H54 (cell line): Measurements from ENCODE around the gene NRG4.
"Not testable (repeated sequence)": the region's sequence is repeated elsewhere in the genome, so short reads cannot be mapped to it uniquely, and the experiment has no call there.

ENCODE experiments used
- DNase-seq: peaks from one replicate; pipeline ENCODE4 v3.0.0; 2011; ENCODE audit warnings: low spot score, mixed read lengths; ENCODE audit not compliant: insufficient read length
- FAIRE-seq: peaks from 3 replicates; lab custom pipeline; 2011; peaks lifted over from hg19 to GRCh38; lab: Jason Lieb, UNC
- POLR2A ChIP-seq: IDR thresholded peaks from 2 replicates; pipeline ENCODE4 v1.6.1; 2011; ENCODE audit warnings: low read depth, mild to moderate bottlenecking, low read length

Gene NRG4

GRCh38 chr15:76011627-76012551 lies at the start of gene NRG4:
NRG4 (minus strand) TSS chr15:76012424; CDS start chr15:76011230, 1,194 bp downstream.
- DNase-seq (no peak), FAIRE-seq (no peak)
- no peak for TF ChIP-seq POLR2A

DNA sequence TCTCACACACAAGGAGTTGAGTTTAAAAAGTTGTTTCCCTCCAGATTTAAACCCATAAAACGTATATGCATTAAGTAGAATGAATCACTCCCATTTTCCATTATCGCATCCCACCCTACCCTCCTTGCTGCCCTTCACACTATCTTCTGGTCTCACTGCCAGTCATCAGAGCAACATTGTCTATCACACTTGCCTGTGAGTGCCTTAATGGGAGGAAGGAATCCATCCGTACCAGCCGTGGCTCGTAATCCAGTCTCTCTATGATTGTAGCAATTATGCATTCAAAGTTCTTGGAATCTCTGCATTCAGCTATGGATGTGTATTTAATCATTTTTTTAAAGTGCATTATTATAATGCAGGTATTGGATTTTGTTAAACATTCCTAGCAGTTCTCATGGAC lies 49.5 kb upstream of the NRG4 start:
- DNase-seq (no peak), FAIRE-seq (no peak)
- TF ChIP-seq POLR2A = no peak

DNA sequence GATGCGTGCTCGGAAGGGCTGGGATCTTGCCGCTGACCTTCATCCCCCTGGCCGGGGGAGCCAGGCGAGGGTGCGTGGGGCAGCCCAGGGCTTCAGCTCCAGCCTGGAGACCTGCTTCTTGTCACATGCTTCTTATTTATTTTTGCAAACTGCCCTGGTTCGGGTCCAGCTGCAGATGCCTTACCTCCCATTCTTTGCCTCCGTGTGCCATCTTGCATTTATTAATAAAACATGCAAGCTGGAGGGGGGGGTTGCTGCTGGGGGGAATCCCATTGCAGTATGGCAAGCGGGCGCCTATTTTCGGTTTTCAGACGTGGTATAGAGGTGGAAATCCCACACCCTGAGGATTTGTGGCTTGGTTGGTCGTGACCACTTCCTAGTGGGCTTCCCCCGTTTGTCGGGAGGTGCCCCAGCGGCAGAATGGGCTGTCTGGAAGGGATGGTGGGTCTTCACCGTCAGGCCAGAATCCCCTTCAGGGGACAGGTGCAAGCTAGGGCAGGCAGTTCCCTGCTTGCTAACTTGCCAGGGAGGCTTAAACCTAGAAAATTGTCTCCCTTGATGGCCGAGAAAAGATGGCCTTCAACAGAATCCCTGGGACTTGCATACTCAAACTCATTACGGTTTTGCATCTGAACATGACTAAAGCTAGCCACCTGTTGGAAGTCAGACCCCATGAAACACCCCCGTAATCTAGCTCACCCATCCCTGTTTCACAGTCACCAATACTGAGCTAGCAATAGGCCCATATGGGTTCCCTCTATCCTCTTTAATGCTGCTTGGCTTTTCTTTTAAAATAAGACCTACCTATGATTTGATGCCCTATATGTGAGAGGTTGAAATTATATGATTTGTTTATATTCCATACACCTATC lies 48.1 kb upstream of the NRG4 start:
- TF ChIP-seq POLR2A = no peak
- DNase-seq (no peak), FAIRE-seq (no peak)

DNA sequence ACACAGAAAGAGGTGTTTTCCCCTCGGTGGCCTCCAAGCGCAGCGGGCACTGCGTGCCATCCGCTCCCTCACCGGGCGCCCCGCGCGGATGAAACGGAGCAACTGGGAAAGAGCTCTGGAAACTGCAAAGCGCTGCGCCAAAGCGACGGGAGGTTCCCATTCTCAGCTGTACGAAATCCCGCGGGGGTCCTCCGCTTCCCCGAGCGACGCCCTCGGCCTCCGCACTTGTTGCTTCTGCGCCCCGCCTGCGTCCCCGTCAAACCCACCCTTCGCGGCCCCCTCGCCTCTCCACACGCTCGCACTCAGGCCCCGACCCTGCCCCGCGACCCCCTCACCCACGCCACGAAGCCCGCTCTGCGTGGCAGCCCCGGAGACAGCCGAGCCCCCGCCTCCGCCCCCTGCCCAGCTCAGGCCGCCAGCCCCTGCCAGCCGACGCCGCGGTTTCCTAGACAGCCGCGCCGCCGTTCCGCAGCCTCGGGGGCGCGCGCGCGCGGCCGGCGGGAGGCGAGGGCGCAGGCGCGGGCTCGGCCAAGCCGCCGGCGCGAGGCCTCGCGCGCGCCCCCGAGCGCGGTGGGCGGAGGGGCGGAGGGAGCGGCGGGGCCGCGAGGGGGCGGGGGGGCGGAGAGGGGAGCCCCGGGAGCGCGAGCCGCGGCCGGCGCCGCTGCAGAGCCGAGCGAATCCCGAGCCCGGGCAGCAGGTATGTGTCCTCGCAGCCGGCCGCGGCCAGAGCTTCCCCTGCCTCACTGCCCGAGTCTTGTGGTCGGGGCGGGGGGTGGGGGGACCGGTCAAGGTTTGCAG lies 47.3 kb upstream of the NRG4 start, which contains the start of gene TMEM266:
TMEM266 (plus strand) TSS at position 666 of the 798 bp plus-strand sequence. CDS start 74,279 bp downstream, outside the sequence.
- peak; percentile 23 for DNase-seq
- FAIRE-seq = no peak
- TF ChIP-seq POLR2A = no peak

DNA sequence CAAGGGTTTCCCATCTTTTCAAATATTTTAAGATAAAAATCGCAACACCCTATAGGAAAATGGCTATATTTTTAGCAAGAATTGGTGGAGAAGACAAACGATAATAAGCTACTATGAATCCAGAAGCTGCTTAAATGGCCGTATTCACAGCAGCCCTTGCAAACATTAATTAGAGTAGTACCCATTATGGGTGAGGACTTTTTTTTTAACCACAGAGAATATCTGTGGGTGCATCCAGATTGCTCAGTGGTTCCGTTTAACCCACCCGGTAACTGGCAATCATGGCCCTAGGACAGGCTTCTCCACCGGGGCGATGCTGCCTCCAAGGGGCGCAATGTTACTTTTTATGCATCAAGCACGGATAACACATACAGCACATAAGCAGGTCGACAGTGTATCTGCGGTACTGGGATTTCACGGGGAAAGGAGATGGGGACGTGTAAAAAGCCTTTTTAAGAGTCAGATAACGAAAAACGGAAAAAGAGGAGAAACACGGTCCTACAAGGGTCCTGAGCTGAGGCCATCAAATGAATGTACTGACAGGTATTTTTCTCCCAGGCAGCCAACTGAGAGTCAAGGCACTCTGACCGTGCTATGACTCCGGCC lies 46.6 kb upstream of the NRG4 start:
- FAIRE-seq (no peak), DNase-seq (no peak)
- TF ChIP-seq POLR2A = no peak

GRCh38 chr15:76057332-76058000 lies 45.2 kb upstream of the NRG4 start:
- no peak for TF ChIP-seq POLR2A
- DNase-seq (no peak), FAIRE-seq (no peak)

DNA sequence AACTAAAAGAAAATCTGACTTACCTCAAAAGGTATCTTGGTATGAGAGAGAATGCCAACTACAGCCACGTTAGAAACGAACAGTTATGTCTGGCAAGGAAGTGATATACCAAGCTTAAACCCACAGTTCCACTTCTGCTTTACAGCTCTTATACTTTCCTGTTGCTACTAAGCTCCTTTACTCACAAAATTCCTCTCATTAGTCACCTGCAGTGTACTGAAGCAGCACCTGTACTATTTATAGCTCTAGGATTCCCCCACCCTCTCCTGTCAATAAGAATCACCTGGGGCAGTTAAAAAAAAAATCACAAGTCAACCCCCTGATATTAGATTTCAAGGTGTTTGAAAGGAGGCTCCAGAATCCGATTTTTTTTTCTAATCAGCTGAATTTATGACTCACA lies 44.7 kb upstream of the NRG4 start:
- FAIRE-seq (no peak), DNase-seq (no peak)
- TF ChIP-seq POLR2A = no peak

- DNase-seq, FAIRE-seq: not testable (repeated sequence)
Measured at GRCh38 chr15:76054201-76054600, 42.0 kb upstream of the NRG4 start.

- FAIRE-seq (no peak), DNase-seq (no peak)
- TF ChIP-seq POLR2A = no peak
Measured at GRCh38 chr15:76038512-76038911, 26.3 kb upstream of the NRG4 start.

DNA sequence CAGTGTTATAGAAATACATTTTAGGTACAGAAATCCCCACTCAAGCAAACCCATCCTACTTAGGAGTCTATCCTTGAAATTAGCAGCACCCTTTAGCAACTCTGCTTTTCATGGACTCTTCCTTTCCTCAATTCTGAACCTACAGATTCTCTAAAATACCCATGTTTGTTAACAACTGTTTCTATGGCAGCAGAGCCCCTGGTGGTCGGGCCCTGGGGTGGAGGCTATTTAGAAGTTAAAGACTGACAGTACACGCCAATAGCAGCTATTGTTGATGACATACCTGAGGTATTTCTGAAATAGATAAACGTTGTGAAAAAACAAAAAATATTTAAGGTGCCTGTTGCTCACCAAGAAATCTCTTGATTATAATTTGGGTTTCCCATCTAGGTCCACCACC lies 23.4 kb upstream of the NRG4 start:
- no peak for TF ChIP-seq POLR2A
- FAIRE-seq (no peak), DNase-seq (no peak)

DNA sequence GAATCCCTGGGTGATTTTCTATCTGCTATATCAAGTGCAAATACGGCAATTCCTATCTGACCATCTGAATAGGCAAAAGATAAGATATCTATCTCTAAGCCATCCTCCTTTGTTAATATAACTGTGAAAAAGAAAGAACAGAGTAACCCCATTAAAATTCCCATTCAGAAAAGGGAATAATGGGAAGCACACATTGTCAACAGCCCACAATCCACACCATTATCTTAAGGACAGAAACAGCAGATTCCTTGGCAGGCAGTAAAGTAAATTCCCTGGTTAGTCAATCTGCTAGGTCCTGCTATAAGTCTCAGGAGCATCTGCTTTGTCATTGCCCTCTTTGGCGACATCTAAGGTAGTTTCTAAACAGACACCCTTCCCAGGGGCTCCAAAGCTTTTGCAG lies 21.9 kb upstream of the NRG4 start:
- FAIRE-seq (no peak), DNase-seq (no peak)
- TF ChIP-seq POLR2A = no peak

- no peak for TF ChIP-seq POLR2A
- FAIRE-seq (no peak), DNase-seq (no peak)
Measured at GRCh38 chr15:76033438-76033837, 21.2 kb upstream of the NRG4 start.

DNA sequence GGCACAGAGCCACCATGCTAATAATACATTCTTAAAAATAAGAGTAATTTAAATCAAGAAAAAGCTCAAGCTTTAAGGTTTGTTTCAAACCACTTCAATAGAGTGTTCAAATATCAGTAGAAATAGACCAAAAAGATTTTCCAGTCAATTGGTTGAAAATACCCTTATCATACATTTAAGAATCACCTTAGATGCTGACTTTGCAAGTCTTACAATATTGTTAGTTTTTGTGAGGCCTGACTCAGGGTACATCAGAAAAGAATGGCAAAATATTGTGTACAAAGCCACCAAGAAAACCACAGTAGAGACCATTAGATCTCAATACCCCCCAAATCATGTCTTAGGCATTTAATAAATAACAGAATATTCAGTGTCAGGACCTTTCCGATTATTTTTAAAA lies 19.8 kb upstream of the NRG4 start:
- FAIRE-seq (no peak), DNase-seq (no peak)
- no peak for TF ChIP-seq POLR2A
